ENCODE data around the gene SPACA4.

Gene SPACA4

GRCh38 chr19:48642862-48643261 is 36.3 kb downstream of the SPACA4 start:
- Mint-ChIP-seq H3K27ac (peak overlapping the region; percentile 61), H3K4me1 (ENCODE audit: low read depth) (peaks cover 40% of the 10 kb centered on the region), H3K27me3 (no peaks in the 10 kb centered on the region), H3K36me3 (no peaks in the 10 kb centered on the region), H3K9me3 (ENCODE audit: low read depth) (no peaks in the 10 kb centered on the region), H3K4me3 (no peak overlapping the region)

GRCh38 chr19:48644355-48644754 is 37.8 kb downstream of the SPACA4 start:
- H3K4me1 Mint-ChIP-seq (ENCODE audit: low read depth) = peaks cover 35% of the 10 kb centered on the region

GRCh38 chr19:48644839-48645619 is 38.5 kb downstream of the SPACA4 start:
- peaks cover 35% of the 10 kb centered on the region for H3K4me1 Mint-ChIP-seq (ENCODE audit: low read depth)
- H3K9me3 Mint-ChIP-seq (ENCODE audit: low read depth) = no peaks in the 10 kb centered on the region
- no peaks in the 10 kb centered on the region for H3K36me3 Mint-ChIP-seq
- H3K27me3 Mint-ChIP-seq = no peaks in the 10 kb centered on the region
- peak overlapping the region; percentile 93 for H3K4me3 Mint-ChIP-seq
- H3K27ac Mint-ChIP-seq = peak overlapping the region; percentile 58

More at GRCh38 chr19:48644355-48644754, 37.8 kb downstream of the SPACA4 start:
- no peaks in the 10 kb centered on the region for H3K9me3 Mint-ChIP-seq (ENCODE audit: low read depth)
- no peaks in the 10 kb centered on the region for H3K36me3 Mint-ChIP-seq
- H3K4me3 Mint-ChIP-seq = peak overlapping the region; percentile 20
- H3K27ac Mint-ChIP-seq = no peak overlapping the region
- H3K27me3 Mint-ChIP-seq = no peaks in the 10 kb centered on the region

- no peaks in the 10 kb centered on the region for H3K27me3 Mint-ChIP-seq
These were observed 39.1 kb downstream of the SPACA4 start for GRCh38 chr19:48645620-48646000.

GRCh38 chr19:48646001-48646721 is 39.6 kb downstream of the SPACA4 start, which contains the start of gene CA11:
Gene CA11 (minus strand): TSS chr19:48646187. CDS start chr19:48645632, 555 bp downstream.
- peak within 1 kb of the TSS; percentile 93 for H3K4me3 Mint-ChIP-seq
- H3K27me3 Mint-ChIP-seq = no peaks in the 10 kb centered on the region
- peak within 1 kb of the TSS; percentile 90 for H3K27ac Mint-ChIP-seq
- H3K4me1 Mint-ChIP-seq (ENCODE audit: low read depth) = peaks cover 34% of the 10 kb centered on the region
- H3K9me3 Mint-ChIP-seq (ENCODE audit: low read depth) = no peaks in the 10 kb centered on the region
- no peaks in the 10 kb centered on the region for H3K36me3 Mint-ChIP-seq

More at GRCh38 chr19:48645620-48646000, 39.1 kb downstream of the SPACA4 start:
- Mint-ChIP-seq H3K36me3 (no peaks in the 10 kb centered on the region), H3K4me1 (ENCODE audit: low read depth) (peaks cover 34% of the 10 kb centered on the region), H3K27ac (peak overlapping the region; percentile 90), H3K9me3 (ENCODE audit: low read depth) (no peaks in the 10 kb centered on the region), H3K4me3 (peak overlapping the region; percentile 93)

- H3K27me3 Mint-ChIP-seq = no peaks in the 10 kb centered on the region
- H3K36me3 Mint-ChIP-seq = no peaks in the 10 kb centered on the region
- H3K9me3 Mint-ChIP-seq (ENCODE audit: low read depth) = no peaks in the 10 kb centered on the region
- H3K4me1 Mint-ChIP-seq (ENCODE audit: low read depth) = peaks cover 32% of the 10 kb centered on the region
- peak overlapping the region; percentile 46 for H3K4me3 Mint-ChIP-seq
- peak overlapping the region; percentile 0 for H3K27ac Mint-ChIP-seq
These were observed 40.2 kb downstream of the SPACA4 start for GRCh38 chr19:48646722-48647216.

- Mint-ChIP-seq H3K4me1 (ENCODE audit: low read depth) (peaks cover 34% of the 10 kb centered on the region), H3K27me3 (no peaks in the 10 kb centered on the region), H3K27ac (no peak overlapping the region), H3K4me3 (no peak overlapping the region), H3K9me3 (ENCODE audit: low read depth) (no peaks in the 10 kb centered on the region), H3K36me3 (no peaks in the 10 kb centered on the region)
These were observed 41.6 kb downstream of the SPACA4 start for GRCh38 chr19:48648134-48648533.

GRCh38 chr19:48650974-48651682 is 44.6 kb downstream of the SPACA4 start:
- H3K27ac Mint-ChIP-seq = no peak overlapping the region
- peaks cover 21% of the 10 kb centered on the region for H3K4me1 Mint-ChIP-seq (ENCODE audit: low read depth)
- H3K27me3 Mint-ChIP-seq = no peaks in the 10 kb centered on the region
- H3K4me3 Mint-ChIP-seq = no peak overlapping the region
- H3K9me3 Mint-ChIP-seq (ENCODE audit: low read depth) = no peaks in the 10 kb centered on the region
- H3K36me3 Mint-ChIP-seq = no peaks in the 10 kb centered on the region

- H3K4me1 Mint-ChIP-seq (ENCODE audit: low read depth) = peaks cover 21% of the 10 kb centered on the region
- no peak overlapping the region for H3K4me3 Mint-ChIP-seq
- no peak overlapping the region for H3K27ac Mint-ChIP-seq
- H3K27me3 Mint-ChIP-seq = no peaks in the 10 kb centered on the region
- no peaks in the 10 kb centered on the region for H3K9me3 Mint-ChIP-seq (ENCODE audit: low read depth)
- H3K36me3 Mint-ChIP-seq = no peaks in the 10 kb centered on the region
These were observed 45.1 kb downstream of the SPACA4 start for GRCh38 chr19:48651683-48652048.

GRCh38 chr19:48654299-48655059 is 47.9 kb downstream of the SPACA4 start:
- Mint-ChIP-seq H3K27me3 (no peaks in the 10 kb centered on the region), H3K36me3 (no peaks in the 10 kb centered on the region), H3K4me1 (ENCODE audit: low read depth) (peaks cover 7% of the 10 kb centered on the region), H3K4me3 (no peak overlapping the region), H3K27ac (no peak overlapping the region), H3K9me3 (ENCODE audit: low read depth) (no peaks in the 10 kb centered on the region)

GRCh38 chr19:48656840-48657474 is 50.4 kb downstream of the SPACA4 start:
- Mint-ChIP-seq H3K27me3 (no peaks in the 10 kb centered on the region), H3K4me3 (no peak overlapping the region), H3K27ac (no peak overlapping the region), H3K36me3 (no peaks in the 10 kb centered on the region), H3K4me1 (ENCODE audit: low read depth) (peaks cover 9% of the 10 kb centered on the region), H3K9me3 (ENCODE audit: low read depth) (no peaks in the 10 kb centered on the region)

All from activated naive CD8-positive, alpha-beta T cell (primary cell).